ENCODE results near the gene GFPT2. TPM values are rescaled to one million over a fixed set of nuclear protein-coding genes. Genes with fewer than 3 reads are reported as not detected.

GFPT2 gene
- total and polyA plus RNA-seq, 2 of the 4 experiments (the other 2 are of a cell fraction), result 20.3 to 20.8 TPM

DNA sequence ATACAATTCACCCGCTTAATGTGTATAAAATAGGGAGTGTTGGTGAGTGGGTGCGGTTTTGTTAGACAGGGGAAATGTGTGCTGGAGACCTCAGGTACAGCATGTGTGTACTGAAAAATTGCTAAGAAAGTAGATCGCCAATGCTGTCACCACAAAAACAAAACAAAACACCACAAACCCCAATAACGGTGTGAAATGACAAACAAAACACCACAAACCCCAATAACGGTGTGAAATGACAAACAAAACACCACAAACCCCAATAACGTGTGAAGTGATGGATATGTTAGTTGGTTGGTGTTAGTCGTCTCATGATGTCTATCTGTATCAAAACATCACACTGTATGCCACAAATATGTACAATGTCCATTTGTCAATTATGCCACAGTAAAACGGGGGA lies 14.2 kb upstream of the GFPT2 start:
- POLR2A ChIA-PET (ENCODE audit: unreplicated experiment), result no interaction called here
- no CpG with 5 or more reads among the region's 8 CpGs for WGBS, 2 experiments (ENCODE audit: extremely low coverage in 2 of 2, insufficient read length in 1 of 2)

More for the DNA sequence above, 14.2 kb upstream of the GFPT2 start:
- Histone ChIP-seq H3K14ac (replicated peaks; ENCODE audit: low read depth, low read length) (no peak overlapping the region), H3K9ac (ENCODE audit: low read depth, low read length) (no peak overlapping the region), H3K9me3 (ENCODE audit: control insufficient read depth, insufficient read depth, low read length) (no peaks in the 10 kb centered on the region), H3K56ac (ENCODE audit: extremely low read depth, insufficient read depth, low read length) (no peak overlapping the region), H2BK5ac (ENCODE audit: low read depth, low read length, poor library complexity, severe bottlenecking) (no peak overlapping the region), H3K4ac (ENCODE audit: low read depth, low read length) (no peak overlapping the region), H3K79me1 (ENCODE audit: low read depth in 1 of 2, low read length in 2 of 2) (no peaks in the 10 kb centered on the region), H3K4me2 (ENCODE audit: low read depth, low read length) (no peak overlapping the region), H3K23ac (ENCODE audit: low read depth, low read length) (no peak overlapping the region), H2BK15ac (ENCODE audit: low read depth, low read length) (no peak overlapping the region), H4K8ac (ENCODE audit: low read depth in 2 of 2, low read length in 2 of 2) (no peak overlapping the region), H2AFZ (replicated peaks; ENCODE audit: low read length, poor library complexity) (no peak overlapping the region), H4K20me1 (ENCODE audit: insufficient read depth, low read length) (no peaks in the 10 kb centered on the region), H2AK5ac (ENCODE audit: low read depth, low read length) (no peak overlapping the region), H4K91ac (ENCODE audit: insufficient read depth, low read depth, low read length) (no peak overlapping the region), H4K5ac (ENCODE audit: low read depth, low read length) (no peak overlapping the region), H3K9me1 (ENCODE audit: insufficient read depth, low read length) (no peaks in the 10 kb centered on the region), H3K36me3 (ENCODE audit: control insufficient read depth, insufficient read depth, low read length) (no peaks in the 10 kb centered on the region), H2BK120ac (ENCODE audit: low read depth, low read length) (no peak overlapping the region), H2AK9ac (replicated peaks; ENCODE audit: low read depth, low read length, poor library complexity) (no peak overlapping the region), H3K18ac (ENCODE audit: low read depth, low read length) (no peak overlapping the region), H3K4me3 (ENCODE audit: insufficient read depth, low read depth, low read length) (no peak overlapping the region), H3K27me3 (ENCODE audit: control insufficient read depth, insufficient read depth, low read length) (peaks cover 2% of the 10 kb centered on the region; the same call in 1 of the 2 replicates), H3K27ac (ENCODE audit: insufficient read depth, low read length) (no peak overlapping the region), H2BK20ac (ENCODE audit: low read depth, low read length) (no peak overlapping the region), H3K4me1 (ENCODE audit: control insufficient read depth, insufficient read depth, low read length) (no peaks in the 10 kb centered on the region)
- intact Hi-C loops (cut with micrococcal nuclease), result no loop called here
- in situ Hi-C loops (cut with MboI; ENCODE audit: low sequenced_read_pairs), result no loop called here
- no peak for DNase-seq
- BruUV-seq (replicated peaks), result no TSS peak
- ATAC-seq (ENCODE audit: low read depth), result no peak
- CTCF ChIA-PET, result no interaction called here
- TF ChIP-seq, protein P1, sequence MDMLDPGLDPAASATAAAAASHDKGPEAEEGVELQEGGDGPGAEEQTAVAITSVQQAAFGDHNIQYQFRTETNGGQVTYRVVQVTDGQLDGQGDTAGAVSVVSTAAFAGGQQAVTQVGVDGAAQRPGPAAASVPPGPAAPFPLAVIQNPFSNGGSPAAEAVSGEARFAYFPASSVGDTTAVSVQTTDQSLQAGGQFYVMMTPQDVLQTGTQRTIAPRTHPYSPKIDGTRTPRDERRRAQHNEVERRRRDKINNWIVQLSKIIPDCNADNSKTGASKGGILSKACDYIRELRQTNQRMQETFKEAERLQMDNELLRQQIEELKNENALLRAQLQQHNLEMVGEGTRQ (IDR thresholded peaks at IDR 0.05; ENCODE audit: low read depth, low read length), result no peak
- TF ChIP-seq RCOR1 (IDR thresholded peaks at IDR 0.05; ENCODE audit: insufficient replicate concordance, low read length), result no peak
- no peak for TF ChIP-seq MAZ (IDR thresholded peaks at IDR 0.05; ENCODE audit: borderline replicate concordance, low read depth, low read length)
- no peak for TF ChIP-seq FOS (IDR thresholded peaks at IDR 0.05; ENCODE audit: low read depth, low read length)
- TF ChIP-seq CEBPB (IDR thresholded peaks at IDR 0.05; ENCODE audit: low read depth, low read length), result no peak
- no peak for TF ChIP-seq POLR2A (IDR thresholded peaks at IDR 0.05; ENCODE audit: low read depth, low read length)
- TF ChIP-seq, protein P2, sequence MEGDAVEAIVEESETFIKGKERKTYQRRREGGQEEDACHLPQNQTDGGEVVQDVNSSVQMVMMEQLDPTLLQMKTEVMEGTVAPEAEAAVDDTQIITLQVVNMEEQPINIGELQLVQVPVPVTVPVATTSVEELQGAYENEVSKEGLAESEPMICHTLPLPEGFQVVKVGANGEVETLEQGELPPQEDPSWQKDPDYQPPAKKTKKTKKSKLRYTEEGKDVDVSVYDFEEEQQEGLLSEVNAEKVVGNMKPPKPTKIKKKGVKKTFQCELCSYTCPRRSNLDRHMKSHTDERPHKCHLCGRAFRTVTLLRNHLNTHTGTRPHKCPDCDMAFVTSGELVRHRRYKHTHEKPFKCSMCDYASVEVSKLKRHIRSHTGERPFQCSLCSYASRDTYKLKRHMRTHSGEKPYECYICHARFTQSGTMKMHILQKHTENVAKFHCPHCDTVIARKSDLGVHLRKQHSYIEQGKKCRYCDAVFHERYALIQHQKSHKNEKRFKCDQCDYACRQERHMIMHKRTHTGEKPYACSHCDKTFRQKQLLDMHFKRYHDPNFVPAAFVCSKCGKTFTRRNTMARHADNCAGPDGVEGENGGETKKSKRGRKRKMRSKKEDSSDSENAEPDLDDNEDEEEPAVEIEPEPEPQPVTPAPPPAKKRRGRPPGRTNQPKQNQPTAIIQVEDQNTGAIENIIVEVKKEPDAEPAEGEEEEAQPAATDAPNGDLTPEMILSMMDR (conservative IDR thresholded peaks at IDR 0.05; ENCODE audit: low read depth, low read length), result no peak
- no peak for TF ChIP-seq BHLHE40 (IDR thresholded peaks at IDR 0.05; ENCODE audit: low read depth, low read length)
- TF ChIP-seq RAD21 (IDR thresholded peaks at IDR 0.05; ENCODE audit: low read length), result no peak
- TF ChIP-seq NFE2L2 (IDR thresholded peaks at IDR 0.05; ENCODE audit: low read depth, low read length), result no peak
- TF ChIP-seq MXI1 (IDR thresholded peaks at IDR 0.05; ENCODE audit: borderline replicate concordance, low read depth, low read length), result no peak
- no peak for TF ChIP-seq CHD1 (IDR thresholded peaks at IDR 0.05; ENCODE audit: low read depth, low read length)
- dilution Hi-C loops (cut with HindIII; ENCODE audit: low sequenced_read_pairs, unreplicated experiment), result no loop called here

Data from IMR-90 (cell line).